HG02884 (cell line): ENCODE measurements around the gene PPM1G.

Experiments used
- ATAC-seq: cut with Tn5 transposase; IDR thresholded peaks from one replicate; pipeline ENCODE4 v1.9.1; 2021; ENCODE audit warnings: mild to moderate bottlenecking, moderate library complexity; ENCODE audit not compliant: unreplicated experiment

PPM1G gene

GRCh38 chr2:27336173-27336572 is 73.2 kb downstream of the PPM1G start:
- ATAC-seq, result no peak

- ATAC-seq, result no peak
Observed at GRCh38 chr2:27335311-27335710, 74.1 kb downstream of the PPM1G start.
